ENCODE measurements around the gene SCARB2. TPM values are rescaled to one million over a fixed set of nuclear protein-coding genes. Genes with fewer than 3 reads are reported as not detected.

SCARB2 gene
- polyA plus RNA-seq (47.4 to 78.8 TPM (median 72.2 TPM) in 3 replicates), polyA minus RNA-seq (36.4 to 124 TPM (median 114 TPM) in 3 replicates)
- 51.2 TPM for polyA plus RNA-seq (2011; ENCODE audit: low read depth)
- 31.5 and 56.8 TPM in 2 replicates for polyA plus RNA-seq (2011; cell fraction: cytosol; rRNA removed)
- 108 and 110 TPM in 2 replicates for polyA plus RNA-seq (2011; cell fraction: nucleus; rRNA removed)
- polyA plus RNA-seq (2012; ENCODE audit: low replicate concordance) = 43.7 and 74.5 TPM in 2 replicates
- polyA minus RNA-seq (2011; cell fraction: cytosol; rRNA and poly(A)+ RNA removed) = 65.6 TPM
- 95.4 and 181 TPM in 2 replicates for polyA minus RNA-seq (2011; cell fraction: nucleus; rRNA and poly(A)+ RNA removed)

- Histone ChIP-seq H4K20me1 (ENCODE audit: control insufficient read depth, extremely low read depth, insufficient read depth, low read length) (no peaks in the 10 kb centered on the region), H3K9me3 (ENCODE audit: control insufficient read depth, low read depth, low read length) (no peaks in the 10 kb centered on the region), H3K9me1 (ENCODE audit: control insufficient read depth, extremely low read depth, insufficient read depth, low read length) (peaks cover 2% of the 10 kb centered on the region), H3K9ac (ENCODE audit: control insufficient read depth, extremely low read depth, insufficient read depth, low read length) (peak within 1 kb of the TSS; percentile 87), H2AFZ (ENCODE audit: control insufficient read depth, low read length) (peak within 1 kb of the TSS; percentile 91), H3K4me1 (ENCODE audit: control insufficient read depth, extremely low read depth, insufficient read depth, low read length) (peaks cover 46% of the 10 kb centered on the region), H3K27ac (ENCODE audit: control insufficient read depth, insufficient read depth, low read length) (peak within 1 kb of the TSS; percentile 81), H3K4me2 (ENCODE audit: control insufficient read depth, extremely low read depth, insufficient read depth, low read depth, low read length) (peak within 1 kb of the TSS; percentile 91), H3K4me3 (ENCODE audit: control insufficient read depth in 2 of 3, extremely low read depth in 1 of 3, insufficient read depth in 2 of 3, low read depth in 1 of 3, low read length in 3 of 3) (peak within 1 kb of the TSS; percentile 50 to 94 (median 85)), H3K27me3 (ENCODE audit: control insufficient read depth, extremely low read depth, insufficient read depth, low read length) (no peaks in the 10 kb centered on the region), H3K79me2 (ENCODE audit: control insufficient read depth, insufficient read depth, low read length) (peaks cover 43% of the 10 kb centered on the region), H3K36me3 (ENCODE audit: control insufficient read depth in 2 of 2, extremely low read depth in 1 of 2, insufficient read depth in 2 of 2, low read length in 2 of 2) (no peaks in the 10 kb centered on the region)
- no peak for FAIRE-seq
- no peak for DNase-seq (ENCODE audit: low read depth, low spot score)
- dilution Hi-C loops (cut with MboI; ENCODE audit: extremely low pct_ligation_motif_present, low sequenced_read_pairs) = no loop called here
- TF ChIP-seq EZH2 (IDR thresholded peaks at IDR 0.05; ENCODE audit: low read length) = no peak
- TF ChIP-seq, protein P1, sequence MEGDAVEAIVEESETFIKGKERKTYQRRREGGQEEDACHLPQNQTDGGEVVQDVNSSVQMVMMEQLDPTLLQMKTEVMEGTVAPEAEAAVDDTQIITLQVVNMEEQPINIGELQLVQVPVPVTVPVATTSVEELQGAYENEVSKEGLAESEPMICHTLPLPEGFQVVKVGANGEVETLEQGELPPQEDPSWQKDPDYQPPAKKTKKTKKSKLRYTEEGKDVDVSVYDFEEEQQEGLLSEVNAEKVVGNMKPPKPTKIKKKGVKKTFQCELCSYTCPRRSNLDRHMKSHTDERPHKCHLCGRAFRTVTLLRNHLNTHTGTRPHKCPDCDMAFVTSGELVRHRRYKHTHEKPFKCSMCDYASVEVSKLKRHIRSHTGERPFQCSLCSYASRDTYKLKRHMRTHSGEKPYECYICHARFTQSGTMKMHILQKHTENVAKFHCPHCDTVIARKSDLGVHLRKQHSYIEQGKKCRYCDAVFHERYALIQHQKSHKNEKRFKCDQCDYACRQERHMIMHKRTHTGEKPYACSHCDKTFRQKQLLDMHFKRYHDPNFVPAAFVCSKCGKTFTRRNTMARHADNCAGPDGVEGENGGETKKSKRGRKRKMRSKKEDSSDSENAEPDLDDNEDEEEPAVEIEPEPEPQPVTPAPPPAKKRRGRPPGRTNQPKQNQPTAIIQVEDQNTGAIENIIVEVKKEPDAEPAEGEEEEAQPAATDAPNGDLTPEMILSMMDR (optimal IDR thresholded peaks at IDR 0.05 in 1 of 3, IDR thresholded peaks at IDR 0.05 in 1 of 3, conservative IDR thresholded peaks at IDR 0.05 in 1 of 3; ENCODE audit: extremely low read depth in 1 of 3, insufficient read depth in 2 of 3, low read length in 3 of 3) = no peak
Observed at GRCh38 chr4:76213415-76214176, at the start of gene SCARB2. Gene SCARB2, minus strand, starts transcription at chr4:76213824. Its CDS starts 281 bp downstream, at chr4:76213543.

DNA sequence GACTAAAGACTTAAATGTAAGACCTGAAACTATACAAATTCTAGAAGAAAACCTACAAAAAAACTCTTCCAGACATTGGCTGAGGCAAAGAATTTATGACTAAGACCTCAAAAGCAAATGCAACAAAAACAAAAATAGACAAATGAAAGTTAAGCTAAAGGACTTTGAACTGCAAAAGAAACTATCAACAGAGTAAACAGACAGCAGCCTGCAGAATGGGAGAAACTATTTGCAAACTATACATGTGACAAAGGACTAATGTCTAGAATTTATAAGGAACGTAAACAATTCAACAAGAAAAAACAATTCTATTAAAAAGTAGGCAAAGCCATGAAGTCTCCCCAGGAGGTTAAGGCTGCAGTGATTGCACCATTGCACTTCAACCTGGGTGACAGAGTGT lies 46.9 kb upstream of the SCARB2 start:
- H3K9me3 ChIP-seq (ENCODE audit: control insufficient read depth, low read depth, low read length) = no peaks in the 10 kb centered on the region
- no peak for DNase-seq (ENCODE audit: low read depth, low spot score)
- H4K20me1 ChIP-seq (ENCODE audit: control insufficient read depth, extremely low read depth, insufficient read depth, low read length) = no peaks in the 10 kb centered on the region
- no peak overlapping the region for H3K9ac ChIP-seq (ENCODE audit: control insufficient read depth, extremely low read depth, insufficient read depth, low read length)
- no peak for FAIRE-seq
- no peaks in the 10 kb centered on the region for H3K36me3 ChIP-seq (ENCODE audit: control insufficient read depth in 2 of 2, extremely low read depth in 1 of 2, insufficient read depth in 2 of 2, low read length in 2 of 2)
- no peaks in the 10 kb centered on the region for H3K4me1 ChIP-seq (ENCODE audit: control insufficient read depth, extremely low read depth, insufficient read depth, low read length)
- H3K27ac ChIP-seq (ENCODE audit: control insufficient read depth, insufficient read depth, low read length) = no peak overlapping the region
- no peaks in the 10 kb centered on the region for H3K9me1 ChIP-seq (ENCODE audit: control insufficient read depth, extremely low read depth, insufficient read depth, low read length)
- dilution Hi-C loops (cut with MboI; ENCODE audit: extremely low pct_ligation_motif_present, low sequenced_read_pairs) = no loop called here
- H3K27me3 ChIP-seq (ENCODE audit: control insufficient read depth, extremely low read depth, insufficient read depth, low read length) = peaks cover 9% of the 10 kb centered on the region
- TF ChIP-seq, protein P1 (optimal IDR thresholded peaks at IDR 0.05 in 1 of 3, IDR thresholded peaks at IDR 0.05 in 1 of 3, conservative IDR thresholded peaks at IDR 0.05 in 1 of 3; ENCODE audit: extremely low read depth in 1 of 3, insufficient read depth in 2 of 3, low read length in 3 of 3) = no peak
- no peak for TF ChIP-seq EZH2 (IDR thresholded peaks at IDR 0.05; ENCODE audit: low read length)
- H3K79me2 ChIP-seq (ENCODE audit: control insufficient read depth, insufficient read depth, low read length) = no peaks in the 10 kb centered on the region
- no peak overlapping the region for H3K4me2 ChIP-seq (ENCODE audit: control insufficient read depth, extremely low read depth, insufficient read depth, low read depth, low read length)
- H3K4me3 ChIP-seq (ENCODE audit: control insufficient read depth in 2 of 3, extremely low read depth in 1 of 3, insufficient read depth in 2 of 3, low read depth in 1 of 3, low read length in 3 of 3) = no peak overlapping the region
- H2AFZ ChIP-seq (ENCODE audit: control insufficient read depth, low read length) = no peak overlapping the region

Data from keratinocyte (primary cell).